Neural progenitor cell (in vitro differentiated cells): ENCODE data around the gene NDUFB2.
"Not testable (repeated sequence)": the region's sequence is repeated elsewhere in the genome, so short reads cannot be mapped to it uniquely, and the experiment has no call there.

Source experiments
- EZH2phosphoT487 ChIP-seq: fragments of 200-600 bp; sonication (generic); IDR thresholded peaks from 2 replicates; pipeline ENCODE4 v1.6.1; 2017; ENCODE audit warnings: antibody characterized with exemption
- TF ChIP-seq, protein P1 (sequence below): fragments of 200-600 bp; sonication (generic); IDR thresholded peaks from 2 replicates; pipeline ENCODE4 v1.5.1; 2017; ENCODE audit warnings: antibody characterized with exemption, mild to moderate bottlenecking

DNA sequence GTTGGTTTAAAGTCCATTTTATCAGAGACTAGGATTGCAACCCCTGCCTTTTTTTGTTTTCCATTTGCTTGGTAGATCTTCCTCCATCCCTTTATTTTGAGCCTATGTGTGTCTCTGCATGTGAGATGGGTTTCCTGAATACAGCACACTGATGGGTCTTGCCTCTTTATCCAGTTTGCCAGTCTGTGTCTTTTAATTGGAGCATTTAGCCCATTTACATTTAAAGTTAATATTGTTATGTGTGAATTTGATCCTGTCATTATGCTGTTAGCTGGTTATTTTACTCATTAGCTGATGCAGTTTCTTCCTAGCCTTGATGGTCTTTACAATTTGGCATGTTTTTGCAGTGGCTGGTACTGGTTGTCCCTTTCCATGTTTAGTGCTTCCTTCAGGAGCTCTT lies 15.9 kb downstream of the NDUFB2 start:
- TF ChIP-seq EZH2phosphoT487, result not testable (repeated sequence)
- TF ChIP-seq, protein P1, sequence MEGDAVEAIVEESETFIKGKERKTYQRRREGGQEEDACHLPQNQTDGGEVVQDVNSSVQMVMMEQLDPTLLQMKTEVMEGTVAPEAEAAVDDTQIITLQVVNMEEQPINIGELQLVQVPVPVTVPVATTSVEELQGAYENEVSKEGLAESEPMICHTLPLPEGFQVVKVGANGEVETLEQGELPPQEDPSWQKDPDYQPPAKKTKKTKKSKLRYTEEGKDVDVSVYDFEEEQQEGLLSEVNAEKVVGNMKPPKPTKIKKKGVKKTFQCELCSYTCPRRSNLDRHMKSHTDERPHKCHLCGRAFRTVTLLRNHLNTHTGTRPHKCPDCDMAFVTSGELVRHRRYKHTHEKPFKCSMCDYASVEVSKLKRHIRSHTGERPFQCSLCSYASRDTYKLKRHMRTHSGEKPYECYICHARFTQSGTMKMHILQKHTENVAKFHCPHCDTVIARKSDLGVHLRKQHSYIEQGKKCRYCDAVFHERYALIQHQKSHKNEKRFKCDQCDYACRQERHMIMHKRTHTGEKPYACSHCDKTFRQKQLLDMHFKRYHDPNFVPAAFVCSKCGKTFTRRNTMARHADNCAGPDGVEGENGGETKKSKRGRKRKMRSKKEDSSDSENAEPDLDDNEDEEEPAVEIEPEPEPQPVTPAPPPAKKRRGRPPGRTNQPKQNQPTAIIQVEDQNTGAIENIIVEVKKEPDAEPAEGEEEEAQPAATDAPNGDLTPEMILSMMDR, result not testable (repeated sequence)
